Activated naive CD8-positive, alpha-beta T cell treated with anti-CD3 and anti-CD28 coated beads for 36 hours (primary cell): ENCODE measurements around the gene PDGFB. TPM values are rescaled to one million over a fixed set of nuclear protein-coding genes. Genes with fewer than 3 reads are reported as not detected.

Experiments used
- DNase-seq: peaks from one replicate; pipeline ENCODE4 v3.0.0; 2021
- H3K27ac Mint-ChIP-seq: one replicate; pipeline ENCODE4 v1.8.0; 2022; ENCODE audit warnings: mild to moderate bottlenecking, moderate library complexity, mixed read lengths
- H3K27me3 Mint-ChIP-seq: one replicate; pipeline ENCODE4 v1.8.0; 2022; ENCODE audit warnings: mild to moderate bottlenecking, mixed read lengths
- H3K36me3 Mint-ChIP-seq: one replicate; pipeline ENCODE4 v1.8.0; 2021; ENCODE audit warnings: mild to moderate bottlenecking, mixed read lengths
- H3K4me1 Mint-ChIP-seq: one replicate; pipeline ENCODE4 v1.8.0; 2021; ENCODE audit warnings: mixed read lengths
- H3K4me3 Mint-ChIP-seq: one replicate; pipeline ENCODE4 v1.8.0; 2022; ENCODE audit warnings: mild to moderate bottlenecking, moderate library complexity, mixed read lengths
- H3K9me3 Mint-ChIP-seq: one replicate; pipeline ENCODE4 v1.8.0; 2022; ENCODE audit warnings: mixed read lengths
- total RNA-seq, 2 experiments: library from RNA; stranded (reverse); gene quantifications; one replicate each; pipeline ENCODE4 v1.2.3, GENCODE V29; 2021

PDGFB gene
- total RNA-seq, 2 experiments from 2014 or later = 0.35 to 0.40 TPM

GRCh38 chr22:39282645-39283321, 38.0 kb upstream of the PDGFB start:
- H3K27me3 Mint-ChIP-seq = peaks cover 4% of the 10 kb centered on the region
- H3K36me3 Mint-ChIP-seq = peaks cover 3% of the 10 kb centered on the region
- DNase-seq = no peak
- H3K27ac Mint-ChIP-seq = no peak overlapping the region
- no peak overlapping the region for H3K4me3 Mint-ChIP-seq
- H3K4me1 Mint-ChIP-seq = peaks cover 6% of the 10 kb centered on the region
- no peaks in the 10 kb centered on the region for H3K9me3 Mint-ChIP-seq

GRCh38 chr22:39281126-39281525, 36.3 kb upstream of the PDGFB start:
- Mint-ChIP-seq H3K4me1 (no peaks in the 10 kb centered on the region), H3K4me3 (no peak overlapping the region), H3K9me3 (no peaks in the 10 kb centered on the region), H3K36me3 (peaks cover 3% of the 10 kb centered on the region), H3K27ac (no peak overlapping the region), H3K27me3 (peaks cover 9% of the 10 kb centered on the region)
- no peak for DNase-seq

- Mint-ChIP-seq H3K4me3 (no peak overlapping the region), H3K9me3 (no peaks in the 10 kb centered on the region), H3K36me3 (no peaks in the 10 kb centered on the region), H3K27ac (no peak overlapping the region), H3K27me3 (peaks cover 9% of the 10 kb centered on the region), H3K4me1 (no peaks in the 10 kb centered on the region)
- DNase-seq = no peak
Observed at GRCh38 chr22:39280250-39280649, 35.5 kb upstream of the PDGFB start.

GRCh38 chr22:39279170-39279850, 34.5 kb upstream of the PDGFB start:
- no peaks in the 10 kb centered on the region for H3K36me3 Mint-ChIP-seq
- no peaks in the 10 kb centered on the region for H3K9me3 Mint-ChIP-seq
- H3K27ac Mint-ChIP-seq = no peak overlapping the region
- no peak for DNase-seq
- peaks cover 9% of the 10 kb centered on the region for H3K27me3 Mint-ChIP-seq
- H3K4me3 Mint-ChIP-seq = no peak overlapping the region
- H3K4me1 Mint-ChIP-seq = no peaks in the 10 kb centered on the region

- H3K9me3 Mint-ChIP-seq = no peaks in the 10 kb centered on the region
Observed at GRCh38 chr22:39278040-39278439, 33.3 kb upstream of the PDGFB start.

GRCh38 chr22:39277142-39277607, 32.4 kb upstream of the PDGFB start:
- no peaks in the 10 kb centered on the region for H3K4me1 Mint-ChIP-seq
- H3K27ac Mint-ChIP-seq = no peak overlapping the region
- no peaks in the 10 kb centered on the region for H3K36me3 Mint-ChIP-seq
- no peak overlapping the region for H3K4me3 Mint-ChIP-seq
- DNase-seq = no peak
- H3K9me3 Mint-ChIP-seq = no peaks in the 10 kb centered on the region
- H3K27me3 Mint-ChIP-seq = peaks cover 9% of the 10 kb centered on the region

More at GRCh38 chr22:39278040-39278439, 33.3 kb upstream of the PDGFB start:
- DNase-seq = no peak
- H3K4me1 Mint-ChIP-seq = no peaks in the 10 kb centered on the region
- peaks cover 9% of the 10 kb centered on the region for H3K27me3 Mint-ChIP-seq
- no peak overlapping the region for H3K27ac Mint-ChIP-seq
- H3K36me3 Mint-ChIP-seq = no peaks in the 10 kb centered on the region
- no peak overlapping the region for H3K4me3 Mint-ChIP-seq

- DNase-seq = no peak
- Mint-ChIP-seq H3K27ac (no peak overlapping the region), H3K9me3 (no peaks in the 10 kb centered on the region), H3K4me3 (no peak overlapping the region), H3K4me1 (no peaks in the 10 kb centered on the region), H3K36me3 (no peaks in the 10 kb centered on the region), H3K27me3 (peaks cover 9% of the 10 kb centered on the region)
Observed at GRCh38 chr22:39276440-39277141, 31.8 kb upstream of the PDGFB start.

GRCh38 chr22:39275814-39276439, 31.1 kb upstream of the PDGFB start:
- H3K36me3 Mint-ChIP-seq = no peaks in the 10 kb centered on the region
- H3K27ac Mint-ChIP-seq = no peak overlapping the region
- no peaks in the 10 kb centered on the region for H3K9me3 Mint-ChIP-seq
- no peak overlapping the region for H3K4me3 Mint-ChIP-seq
- no peaks in the 10 kb centered on the region for H3K4me1 Mint-ChIP-seq
- peaks cover 9% of the 10 kb centered on the region for H3K27me3 Mint-ChIP-seq
- no peak for DNase-seq

- no peaks in the 10 kb centered on the region for H3K4me1 Mint-ChIP-seq
- H3K27me3 Mint-ChIP-seq = peaks cover 6% of the 10 kb centered on the region
- H3K9me3 Mint-ChIP-seq = no peaks in the 10 kb centered on the region
- DNase-seq = no peak
- H3K36me3 Mint-ChIP-seq = no peaks in the 10 kb centered on the region
- no peak overlapping the region for H3K27ac Mint-ChIP-seq
- H3K4me3 Mint-ChIP-seq = no peak overlapping the region
Observed at GRCh38 chr22:39273950-39274887, 29.4 kb upstream of the PDGFB start.

GRCh38 chr22:39270792-39271191, 26.0 kb upstream of the PDGFB start:
- Mint-ChIP-seq H3K36me3 (no peaks in the 10 kb centered on the region), H3K4me1 (peaks cover 7% of the 10 kb centered on the region), H3K27ac (no peak overlapping the region), H3K9me3 (no peaks in the 10 kb centered on the region), H3K27me3 (no peaks in the 10 kb centered on the region), H3K4me3 (no peak overlapping the region)
- no peak for DNase-seq

GRCh38 chr22:39270280-39270679, 25.5 kb upstream of the PDGFB start:
- Mint-ChIP-seq H3K27ac (no peak overlapping the region), H3K4me3 (no peak overlapping the region), H3K36me3 (no peaks in the 10 kb centered on the region), H3K9me3 (no peaks in the 10 kb centered on the region), H3K27me3 (no peaks in the 10 kb centered on the region), H3K4me1 (peaks cover 7% of the 10 kb centered on the region)
- no peak for DNase-seq

- Mint-ChIP-seq H3K36me3 (no peaks in the 10 kb centered on the region), H3K27me3 (no peaks in the 10 kb centered on the region), H3K27ac (no peak overlapping the region), H3K4me3 (no peak overlapping the region), H3K9me3 (no peaks in the 10 kb centered on the region), H3K4me1 (peaks cover 7% of the 10 kb centered on the region)
- no peak for DNase-seq
Observed at GRCh38 chr22:39269095-39269790, 24.5 kb upstream of the PDGFB start.

GRCh38 chr22:39268645-39269044, 23.9 kb upstream of the PDGFB start:
- Mint-ChIP-seq H3K27me3 (no peaks in the 10 kb centered on the region), H3K27ac (no peak overlapping the region), H3K36me3 (no peaks in the 10 kb centered on the region), H3K9me3 (no peaks in the 10 kb centered on the region), H3K4me1 (peaks cover 9% of the 10 kb centered on the region), H3K4me3 (no peak overlapping the region)
- no peak for DNase-seq

- no peak for DNase-seq
- H3K27me3 Mint-ChIP-seq = no peaks in the 10 kb centered on the region
- no peak overlapping the region for H3K27ac Mint-ChIP-seq
- no peaks in the 10 kb centered on the region for H3K9me3 Mint-ChIP-seq
- no peak overlapping the region for H3K4me3 Mint-ChIP-seq
- H3K36me3 Mint-ChIP-seq = no peaks in the 10 kb centered on the region
- peaks cover 9% of the 10 kb centered on the region for H3K4me1 Mint-ChIP-seq
Observed at GRCh38 chr22:39267974-39268373, 23.2 kb upstream of the PDGFB start.
